ENCODE results near the gene PCK2.
A peak's percentile ranks its signal among the peaks of the same experiment; 100 is the strongest.
"Not testable (repeated sequence)": the region's sequence is repeated elsewhere in the genome, so short reads cannot be mapped to it uniquely, and the experiment has no call there.

The PCK2 gene

GRCh38 chr14:24093901-24094840 is at the start of gene PCK2:
Gene PCK2 (plus strand): TSS chr14:24094311. CDS start chr14:24094406, 95 bp downstream.
- no peak for TF ChIP-seq CTCF (IDR thresholded peaks at IDR 0.05; ENCODE audit: low read depth, low read length)
- H3K4me3 ChIP-seq (ENCODE audit: low read depth, low read length) = peak within 1 kb of the TSS; percentile 74

GRCh38 chr14:24049002-24049401 is 45.1 kb upstream of the PCK2 start:
- not testable (repeated sequence) for H3K4me3 ChIP-seq (ENCODE audit: low read depth, low read length)

- not testable (repeated sequence) for H3K4me3 ChIP-seq (ENCODE audit: low read depth, low read length)
Measured at GRCh38 chr14:24050753-24051152, 43.4 kb upstream of the PCK2 start.

- TF ChIP-seq CTCF (IDR thresholded peaks at IDR 0.05; ENCODE audit: low read depth, low read length) = no peak
- peak overlapping the region; percentile 53 for H3K4me3 ChIP-seq (ENCODE audit: low read depth, low read length)
Measured at GRCh38 chr14:24051176-24051788, 42.8 kb upstream of the PCK2 start.

GRCh38 chr14:24051789-24052655 is 42.1 kb upstream of the PCK2 start, which contains the start of gene CARMIL3:
Gene CARMIL3 (plus strand): TSS chr14:24052009. CDS start chr14:24052154, 145 bp downstream.
- H3K4me3 ChIP-seq (ENCODE audit: low read depth, low read length) = peak within 1 kb of the TSS; percentile 53
- TF ChIP-seq CTCF (IDR thresholded peaks at IDR 0.05; ENCODE audit: low read depth, low read length) = no peak

GRCh38 chr14:24052656-24053547 is 41.2 kb upstream of the PCK2 start:
- no peak for TF ChIP-seq CTCF (IDR thresholded peaks at IDR 0.05; ENCODE audit: low read depth, low read length)
- H3K4me3 ChIP-seq (ENCODE audit: low read depth, low read length) = no peak overlapping the region; the same call in 1 of the 2 replicates

GRCh38 chr14:24053548-24054323 is 40.4 kb upstream of the PCK2 start:
- no peak overlapping the region for H3K4me3 ChIP-seq (ENCODE audit: low read depth, low read length)
- TF ChIP-seq CTCF (IDR thresholded peaks at IDR 0.05; ENCODE audit: low read depth, low read length) = no peak

All from WI38 (cell line).